GM12873 (cell line): ENCODE data around the gene RNF19B.

Experiments
- CTCF ChIP-seq: IDR thresholded peaks from 2 replicates; pipeline ENCODE4 v1.5.1; 2012; ENCODE audit warnings: low read depth, mild to moderate bottlenecking, moderate library complexity, low read length, control low read depth; ENCODE audit not compliant: insufficient read depth; ENCODE audit errors: missing control alignments

The RNF19B gene

GRCh38 chr1:32900371-32900955 is 64.1 kb downstream of the RNF19B start:
- no peak for TF ChIP-seq CTCF

- TF ChIP-seq CTCF = no peak
Measured at GRCh38 chr1:32899586-32900296, 64.9 kb downstream of the RNF19B start.

GRCh38 chr1:32898958-32899357 is 65.7 kb downstream of the RNF19B start:
- no peak for TF ChIP-seq CTCF

GRCh38 chr1:32898056-32898455 is 66.6 kb downstream of the RNF19B start:
- no peak for TF ChIP-seq CTCF

GRCh38 chr1:32897082-32898049 is 67.2 kb downstream of the RNF19B start:
- no peak for TF ChIP-seq CTCF

GRCh38 chr1:32896451-32896850 is 68.2 kb downstream of the RNF19B start:
- no peak for TF ChIP-seq CTCF

- TF ChIP-seq CTCF = no peak
Measured at GRCh38 chr1:32895325-32896215, 69.0 kb downstream of the RNF19B start.
